ENCODE results near the gene BNIP5. TPM values are rescaled to one million over a fixed set of nuclear protein-coding genes. Genes with fewer than 3 reads are reported as not detected.

Gene BNIP5
- total RNA-seq, 2 donors from 2014 or later = not detected

- Histone ChIP-seq H3K4me3 (no peak overlapping the region), H3K9me3 (no peaks in the 10 kb centered on the region), H3K36me3 (no peaks in the 10 kb centered on the region), H3K27me3 (no peaks in the 10 kb centered on the region), H3K4me1 (no peaks in the 10 kb centered on the region), H3K27ac (no peak overlapping the region)
- DNase-seq (ENCODE audit: low spot score) = no peak
- TF ChIP-seq, protein P1, sequence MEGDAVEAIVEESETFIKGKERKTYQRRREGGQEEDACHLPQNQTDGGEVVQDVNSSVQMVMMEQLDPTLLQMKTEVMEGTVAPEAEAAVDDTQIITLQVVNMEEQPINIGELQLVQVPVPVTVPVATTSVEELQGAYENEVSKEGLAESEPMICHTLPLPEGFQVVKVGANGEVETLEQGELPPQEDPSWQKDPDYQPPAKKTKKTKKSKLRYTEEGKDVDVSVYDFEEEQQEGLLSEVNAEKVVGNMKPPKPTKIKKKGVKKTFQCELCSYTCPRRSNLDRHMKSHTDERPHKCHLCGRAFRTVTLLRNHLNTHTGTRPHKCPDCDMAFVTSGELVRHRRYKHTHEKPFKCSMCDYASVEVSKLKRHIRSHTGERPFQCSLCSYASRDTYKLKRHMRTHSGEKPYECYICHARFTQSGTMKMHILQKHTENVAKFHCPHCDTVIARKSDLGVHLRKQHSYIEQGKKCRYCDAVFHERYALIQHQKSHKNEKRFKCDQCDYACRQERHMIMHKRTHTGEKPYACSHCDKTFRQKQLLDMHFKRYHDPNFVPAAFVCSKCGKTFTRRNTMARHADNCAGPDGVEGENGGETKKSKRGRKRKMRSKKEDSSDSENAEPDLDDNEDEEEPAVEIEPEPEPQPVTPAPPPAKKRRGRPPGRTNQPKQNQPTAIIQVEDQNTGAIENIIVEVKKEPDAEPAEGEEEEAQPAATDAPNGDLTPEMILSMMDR (IDR thresholded peaks at IDR 0.05) = no peak
Observed at GRCh38 chr6:36375644-36376155, 39.0 kb upstream of the BNIP5 start.

GRCh38 chr6:36374972-36375371, 38.3 kb upstream of the BNIP5 start:
- Histone ChIP-seq H3K4me3 (no peak overlapping the region), H3K27me3 (no peaks in the 10 kb centered on the region), H3K27ac (no peak overlapping the region), H3K36me3 (no peaks in the 10 kb centered on the region), H3K9me3 (no peaks in the 10 kb centered on the region), H3K4me1 (no peaks in the 10 kb centered on the region)
- DNase-seq (ENCODE audit: low spot score) = no peak
- TF ChIP-seq, protein P1 (IDR thresholded peaks at IDR 0.05) = no peak

DNA sequence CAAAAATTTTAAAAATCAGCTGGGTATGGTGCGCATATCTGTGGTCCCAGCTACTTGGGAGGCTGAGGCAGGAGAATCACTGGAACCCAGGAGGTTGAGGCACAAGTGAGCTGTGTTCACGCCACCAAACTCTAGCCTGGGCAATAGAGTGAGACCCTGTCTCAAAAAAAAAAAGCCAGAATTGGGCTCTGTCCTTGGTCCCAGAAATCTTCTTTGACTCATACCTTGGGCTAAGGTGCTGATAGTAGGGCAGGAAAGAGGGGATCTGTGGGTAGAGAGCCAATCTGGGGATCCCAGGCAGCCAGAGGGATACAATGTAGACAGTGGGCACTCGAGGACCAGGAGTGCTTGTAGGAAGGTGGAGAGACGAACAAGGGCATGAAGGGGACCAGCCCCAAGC, 37.5 kb upstream of the BNIP5 start:
- DNase-seq (ENCODE audit: low spot score) = no peak
- Histone ChIP-seq H3K4me3 (no peak overlapping the region), H3K27me3 (no peaks in the 10 kb centered on the region), H3K4me1 (no peaks in the 10 kb centered on the region), H3K36me3 (no peaks in the 10 kb centered on the region), H3K9me3 (no peaks in the 10 kb centered on the region), H3K27ac (no peak overlapping the region)
- TF ChIP-seq, protein P1 (IDR thresholded peaks at IDR 0.05) = no peak

DNA sequence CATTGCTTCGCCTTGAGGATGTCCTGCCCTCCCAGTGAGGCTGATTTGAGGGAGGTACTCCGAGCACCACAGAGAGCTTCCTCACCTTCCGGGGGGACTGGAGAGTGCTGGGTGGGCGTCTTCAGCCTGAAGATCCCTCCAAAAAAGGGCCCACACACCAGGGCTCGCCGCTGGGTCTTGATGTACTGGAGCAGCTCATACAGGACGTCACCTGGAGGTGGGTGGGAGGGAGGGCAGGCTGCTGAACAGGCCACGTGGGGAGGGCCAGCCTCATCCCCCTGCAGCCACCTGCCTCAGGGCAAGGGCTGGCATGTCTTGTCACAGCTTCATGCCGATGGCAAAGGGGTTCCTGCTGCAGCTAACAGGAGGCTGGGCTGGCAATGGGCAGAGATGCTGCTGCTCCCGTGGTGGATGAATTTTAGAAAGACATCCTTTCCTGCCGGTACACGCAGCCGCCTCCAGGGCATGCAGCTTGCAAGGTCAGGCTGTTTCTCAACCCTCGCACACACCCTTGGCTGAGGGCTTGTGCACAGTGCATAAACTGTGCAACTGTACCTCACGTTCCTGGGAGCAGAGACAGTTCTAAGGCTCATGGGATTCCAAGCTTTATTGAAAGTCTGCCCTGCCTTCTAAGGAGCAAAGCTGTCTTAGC, 36.8 kb upstream of the BNIP5 start:
- Histone ChIP-seq H3K4me1 (no peaks in the 10 kb centered on the region), H3K9me3 (no peaks in the 10 kb centered on the region), H3K27me3 (no peaks in the 10 kb centered on the region), H3K4me3 (no peak overlapping the region), H3K36me3 (no peaks in the 10 kb centered on the region), H3K27ac (no peak overlapping the region)
- DNase-seq (ENCODE audit: low spot score) = no peak
- TF ChIP-seq, protein P1 (IDR thresholded peaks at IDR 0.05) = no peak

DNA sequence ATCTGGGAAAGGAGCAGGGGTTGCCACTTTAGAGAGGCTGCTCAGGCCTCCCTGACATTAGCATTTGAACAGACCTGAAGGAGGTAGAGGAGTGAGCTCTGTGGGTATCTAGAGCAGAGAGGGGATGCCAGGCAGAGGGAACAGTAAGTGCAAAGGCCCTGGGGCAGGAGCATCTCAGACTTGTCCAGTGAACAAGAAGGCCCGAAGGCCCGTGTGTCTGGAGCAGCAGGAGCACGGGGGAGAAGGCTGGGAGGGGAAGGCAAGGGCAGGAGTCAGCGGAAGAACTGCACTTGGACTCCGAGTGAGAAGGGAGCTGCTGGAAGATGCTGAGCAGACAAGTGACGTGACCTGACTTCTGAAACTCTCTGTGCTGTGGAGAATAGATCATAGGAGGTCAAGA, 35.4 kb upstream of the BNIP5 start:
- Histone ChIP-seq H3K36me3 (no peaks in the 10 kb centered on the region), H3K4me3 (no peak overlapping the region), H3K27ac (no peak overlapping the region), H3K4me1 (no peaks in the 10 kb centered on the region), H3K27me3 (no peaks in the 10 kb centered on the region), H3K9me3 (no peaks in the 10 kb centered on the region)
- TF ChIP-seq, protein P1 (IDR thresholded peaks at IDR 0.05) = no peak
- no peak for DNase-seq (ENCODE audit: low spot score)

DNA sequence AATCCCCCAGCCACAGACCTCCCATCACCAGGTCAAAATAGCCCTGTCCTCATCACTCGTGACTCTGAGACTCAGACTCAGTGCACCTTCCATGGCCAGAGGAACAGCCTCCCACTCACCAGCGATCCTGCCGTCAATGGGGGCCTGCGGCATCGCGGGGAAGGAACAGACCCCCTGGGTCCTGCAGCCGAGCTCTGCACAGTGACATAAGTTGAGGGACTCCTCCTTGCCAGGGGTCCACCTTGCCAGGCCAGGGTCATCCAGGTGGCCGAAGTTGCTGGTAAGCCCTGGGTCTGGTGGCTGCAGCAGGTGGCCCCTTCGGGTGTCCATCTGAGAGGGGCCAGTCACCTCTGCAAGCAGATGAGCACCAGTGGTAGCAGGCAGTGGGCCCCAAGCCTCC, 34.5 kb upstream of the BNIP5 start:
- no peak overlapping the region for H3K4me3 ChIP-seq
- no peaks in the 10 kb centered on the region for H3K4me1 ChIP-seq
- TF ChIP-seq, protein P1 (IDR thresholded peaks at IDR 0.05) = no peak
- no peak overlapping the region for H3K27ac ChIP-seq
- H3K9me3 ChIP-seq = no peaks in the 10 kb centered on the region
- H3K36me3 ChIP-seq = no peaks in the 10 kb centered on the region
- DNase-seq (ENCODE audit: low spot score) = no peak
- H3K27me3 ChIP-seq = no peaks in the 10 kb centered on the region
